TTC549 (cell line): ENCODE data around the gene CCDC85C.

Source experiments
- FAIRE-seq: peaks from 2 replicates; lab custom pipeline; 2012; peaks lifted over from hg19 to GRCh38; lab: Jason Lieb, UNC

CCDC85C gene

GRCh38 chr14:99628887-99629618 is 25.0 kb upstream of the CCDC85C start:
- no peak for FAIRE-seq

GRCh38 chr14:99627510-99628381 is 23.7 kb upstream of the CCDC85C start:
- no peak for FAIRE-seq

GRCh38 chr14:99627100-99627499 is 23.1 kb upstream of the CCDC85C start:
- no peak for FAIRE-seq

- no peak for FAIRE-seq
These were observed 22.1 kb upstream of the CCDC85C start for GRCh38 chr14:99626041-99626648.

- no peak for FAIRE-seq
These were observed 21.5 kb upstream of the CCDC85C start for GRCh38 chr14:99625476-99625875.

GRCh38 chr14:99624971-99625370 is 21.0 kb upstream of the CCDC85C start:
- no peak for FAIRE-seq

- FAIRE-seq = no peak
These were observed 20.0 kb upstream of the CCDC85C start for GRCh38 chr14:99624024-99624423.

GRCh38 chr14:99621948-99622347 is 17.9 kb upstream of the CCDC85C start:
- FAIRE-seq = no peak

GRCh38 chr14:99619835-99620834 is 16.1 kb upstream of the CCDC85C start:
- FAIRE-seq = no peak

- FAIRE-seq = no peak
These were observed 13.1 kb upstream of the CCDC85C start for GRCh38 chr14:99616832-99617800.

GRCh38 chr14:99615497-99616157 is 11.6 kb upstream of the CCDC85C start:
- no peak for FAIRE-seq

GRCh38 chr14:99612738-99613330 is 8.8 kb upstream of the CCDC85C start:
- FAIRE-seq = no peak

GRCh38 chr14:99612071-99612737 is 8.2 kb upstream of the CCDC85C start:
- no peak for FAIRE-seq

GRCh38 chr14:99611646-99612045 is 7.6 kb upstream of the CCDC85C start:
- FAIRE-seq = no peak

GRCh38 chr14:99609245-99610170 is 5.5 kb upstream of the CCDC85C start:
- FAIRE-seq = no peak

GRCh38 chr14:99608591-99608990 is 4.6 kb upstream of the CCDC85C start:
- FAIRE-seq = no peak

- FAIRE-seq = no peak
These were observed 2.4 kb upstream of the CCDC85C start for GRCh38 chr14:99606359-99606758.
